GM20000 (cell line): ENCODE results near the gene CD84.
A peak's percentile ranks its signal among the peaks of the same experiment; 100 is the strongest.

Experiments used
- DNase-seq: peaks from one replicate; pipeline ENCODE4 v3.0.0; 2012; ENCODE audit warnings: low spot score
- TF ChIP-seq, protein P1 (sequence below): IDR thresholded peaks from 2 replicates; pipeline ENCODE4 v1.5.1; 2012; ENCODE audit warnings: mild to moderate bottlenecking, control low read depth; ENCODE audit errors: extremely low read depth, missing control alignments

Gene CD84

DNA sequence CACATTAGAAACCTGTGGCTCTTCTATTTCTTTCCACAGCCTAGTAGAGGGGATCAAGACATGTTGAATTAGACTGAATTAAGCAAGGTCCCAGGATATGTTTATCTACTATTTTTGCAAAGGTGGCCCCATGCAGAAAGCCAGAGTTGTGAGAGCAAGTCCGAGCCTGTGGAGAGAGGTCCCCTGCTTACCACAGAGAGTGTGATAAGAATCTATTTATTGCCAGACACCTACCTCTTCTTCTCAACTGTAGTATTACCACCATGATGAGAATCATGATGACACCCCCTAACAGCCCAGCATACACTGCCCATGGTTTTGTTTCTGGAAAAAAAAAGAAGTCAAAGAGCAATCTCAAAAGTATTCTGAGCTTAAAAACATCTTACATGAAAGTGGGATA lies 44.6 kb upstream of the CD84 start:
- peak; percentile 24 for DNase-seq
- TF ChIP-seq, protein P1, sequence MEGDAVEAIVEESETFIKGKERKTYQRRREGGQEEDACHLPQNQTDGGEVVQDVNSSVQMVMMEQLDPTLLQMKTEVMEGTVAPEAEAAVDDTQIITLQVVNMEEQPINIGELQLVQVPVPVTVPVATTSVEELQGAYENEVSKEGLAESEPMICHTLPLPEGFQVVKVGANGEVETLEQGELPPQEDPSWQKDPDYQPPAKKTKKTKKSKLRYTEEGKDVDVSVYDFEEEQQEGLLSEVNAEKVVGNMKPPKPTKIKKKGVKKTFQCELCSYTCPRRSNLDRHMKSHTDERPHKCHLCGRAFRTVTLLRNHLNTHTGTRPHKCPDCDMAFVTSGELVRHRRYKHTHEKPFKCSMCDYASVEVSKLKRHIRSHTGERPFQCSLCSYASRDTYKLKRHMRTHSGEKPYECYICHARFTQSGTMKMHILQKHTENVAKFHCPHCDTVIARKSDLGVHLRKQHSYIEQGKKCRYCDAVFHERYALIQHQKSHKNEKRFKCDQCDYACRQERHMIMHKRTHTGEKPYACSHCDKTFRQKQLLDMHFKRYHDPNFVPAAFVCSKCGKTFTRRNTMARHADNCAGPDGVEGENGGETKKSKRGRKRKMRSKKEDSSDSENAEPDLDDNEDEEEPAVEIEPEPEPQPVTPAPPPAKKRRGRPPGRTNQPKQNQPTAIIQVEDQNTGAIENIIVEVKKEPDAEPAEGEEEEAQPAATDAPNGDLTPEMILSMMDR: no peak

DNA sequence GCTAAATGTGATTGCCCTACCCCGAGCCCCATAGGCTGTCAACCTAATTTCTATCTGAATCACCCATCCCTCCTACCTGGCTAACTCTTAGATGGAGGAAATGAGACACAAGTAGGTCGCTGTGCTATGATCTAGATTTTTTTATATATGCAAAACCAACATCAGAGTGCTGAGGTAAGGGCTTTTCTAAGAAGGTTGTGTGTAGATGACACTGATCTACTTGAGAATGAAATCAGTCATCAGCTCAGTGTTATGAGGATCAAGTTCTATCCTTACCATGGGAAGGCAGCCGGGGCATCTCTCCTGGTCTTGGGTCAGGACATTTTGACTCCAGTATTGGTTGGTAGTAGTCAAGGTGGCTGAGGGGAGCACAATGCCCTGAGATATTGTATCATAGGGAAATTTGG lies 43.9 kb upstream of the CD84 start:
- TF ChIP-seq, protein P1: no peak
- DNase-seq: no peak

DNA sequence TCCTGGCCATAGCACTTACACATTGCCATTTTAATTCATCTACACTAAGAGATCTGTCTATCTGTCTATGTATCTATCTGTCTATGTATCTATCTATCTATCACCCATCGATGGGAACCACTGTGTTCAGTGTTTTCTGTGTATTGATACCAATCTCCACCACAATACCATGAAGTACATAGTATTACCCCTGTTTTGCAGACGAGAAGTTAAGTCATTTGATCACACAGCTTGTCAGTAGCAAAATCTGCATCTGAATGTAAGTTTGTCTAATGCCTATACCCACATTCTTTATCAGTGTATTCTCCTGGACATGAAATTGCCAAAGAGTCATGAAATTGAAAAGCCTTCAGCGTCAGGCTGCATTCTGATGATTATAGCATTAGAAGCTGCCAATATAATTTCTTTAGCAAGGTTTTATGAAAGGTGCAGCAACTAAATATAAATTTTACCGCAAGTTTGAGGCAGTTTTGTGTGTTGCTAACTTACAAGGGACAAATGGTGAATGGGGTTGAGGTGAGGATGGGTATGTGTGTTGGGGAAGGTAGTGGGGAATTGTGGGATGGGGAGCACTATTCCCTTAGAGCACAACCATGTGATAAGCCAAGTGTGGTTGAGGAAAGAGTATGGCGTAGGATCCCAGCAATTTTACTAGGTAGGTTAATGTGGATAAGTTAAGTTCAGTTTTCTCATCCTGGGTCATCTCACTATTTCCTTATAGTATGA lies 43.4 kb upstream of the CD84 start:
- TF ChIP-seq, protein P1: no peak
- DNase-seq: no peak

DNA sequence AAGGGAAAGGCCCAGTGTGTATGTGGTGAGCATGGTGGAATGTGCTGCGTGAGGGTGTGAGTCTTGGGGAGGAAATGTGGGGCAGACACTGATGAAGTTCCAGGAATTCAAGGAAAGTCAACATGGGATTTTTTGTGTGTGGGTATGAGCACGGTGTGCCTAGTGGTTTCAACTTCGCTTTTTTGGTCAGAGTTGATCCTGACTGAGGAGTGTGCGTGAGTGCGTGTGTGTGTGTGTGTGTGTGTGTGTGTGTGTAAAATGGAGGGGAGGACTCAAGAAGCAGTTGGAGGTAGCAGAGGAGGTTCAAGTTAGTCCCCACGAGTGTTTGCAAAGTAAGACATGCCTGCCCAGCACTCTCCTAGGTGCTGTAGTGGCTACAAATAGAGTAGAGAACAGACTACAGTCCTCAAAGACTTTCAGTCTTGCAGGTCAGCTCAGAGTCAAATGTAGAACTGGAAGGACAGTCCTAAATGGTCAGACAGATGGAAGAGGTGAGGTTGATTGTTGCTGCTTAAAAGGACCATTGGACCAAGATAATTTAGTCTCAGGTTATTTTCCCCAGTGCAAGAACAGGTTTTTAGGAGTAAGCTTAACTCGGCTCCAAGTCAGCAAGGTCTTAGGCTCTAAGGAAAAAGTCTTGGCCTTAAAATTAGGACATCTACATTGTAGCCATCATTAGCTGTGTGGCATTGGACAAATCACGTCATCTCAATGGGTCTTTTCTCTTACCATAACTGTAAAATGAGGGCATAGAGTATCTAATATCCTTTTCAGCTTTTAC lies 42.5 kb upstream of the CD84 start:
- no peak for DNase-seq
- TF ChIP-seq, protein P1: no peak

DNA sequence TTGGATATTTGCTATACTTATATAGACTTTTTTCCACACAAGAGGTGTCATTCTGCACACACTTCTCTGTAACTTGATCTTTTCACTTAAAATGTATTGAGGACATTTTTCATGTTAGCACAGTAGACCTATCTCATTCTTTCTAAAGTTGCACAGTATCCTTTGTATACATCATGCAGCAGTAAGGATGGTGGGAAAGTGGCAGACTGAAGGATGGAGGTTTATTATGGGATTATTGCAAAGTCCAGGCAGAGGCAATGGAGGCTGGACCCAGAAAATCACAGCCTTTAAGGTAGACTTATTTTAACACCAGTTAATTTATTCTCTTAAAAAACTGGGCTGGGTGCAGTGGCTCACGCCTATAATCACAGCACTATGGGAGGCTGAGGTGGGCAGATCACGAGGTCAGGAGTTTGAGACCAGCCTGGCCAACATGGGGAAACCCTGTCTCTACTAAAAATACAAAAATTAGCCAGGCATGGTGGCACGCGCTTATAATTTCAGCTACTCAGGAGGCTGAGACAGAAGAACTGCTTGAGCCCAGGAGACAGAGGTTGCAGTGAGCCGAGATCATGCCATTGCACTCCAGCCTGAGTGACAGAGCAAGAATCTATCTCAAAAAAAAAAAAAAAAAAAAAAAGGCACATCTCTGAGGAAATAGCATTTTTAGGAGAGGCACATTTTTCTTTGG lies 41.8 kb upstream of the CD84 start:
- DNase-seq: no peak
- TF ChIP-seq, protein P1: no peak

DNA sequence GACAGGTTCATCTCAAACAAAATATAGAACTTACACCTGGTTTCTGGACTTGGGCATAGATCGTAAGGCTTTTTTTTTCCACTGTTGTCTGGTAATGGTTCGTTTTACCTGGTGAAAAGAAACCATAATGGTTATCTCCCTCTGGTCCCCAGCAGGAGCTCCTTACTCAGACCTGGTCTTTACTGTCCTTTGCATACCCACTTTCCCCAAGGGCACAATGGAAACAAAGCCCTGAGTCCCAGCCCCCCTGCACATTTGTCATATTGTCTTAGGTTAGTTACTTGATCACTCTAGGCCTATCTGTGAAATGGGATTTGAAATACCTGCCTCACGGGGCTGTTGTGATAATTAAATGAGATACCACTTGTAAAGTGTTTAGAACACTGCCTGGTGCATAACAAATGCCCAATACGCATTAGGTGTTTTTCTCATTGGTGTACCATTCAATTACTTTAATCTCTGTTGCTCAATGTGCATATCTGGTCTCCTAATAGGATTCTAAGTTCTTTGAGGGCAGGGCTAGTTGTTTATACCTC lies 40.5 kb upstream of the CD84 start:
- DNase-seq: no peak
- TF ChIP-seq, protein P1: no peak
